NCI-H748 (cell line): ENCODE results near the gene CTCF.

Experiments
- DNase-seq: peaks from one replicate; lab custom pipeline; 2025; ENCODE audit not compliant: unreplicated experiment; lab: John Stamatoyannopoulos, UW

The CTCF gene

GRCh38 chr16:67663877-67664222, 101.5 kb downstream of the CTCF start:
- DNase-seq = no peak

GRCh38 chr16:67664258-67664657, 101.9 kb downstream of the CTCF start:
- no peak for DNase-seq

- no peak for DNase-seq
Observed at GRCh38 chr16:67664871-67665270, 102.5 kb downstream of the CTCF start.

GRCh38 chr16:67665598-67665997, 103.3 kb downstream of the CTCF start:
- DNase-seq = no peak

- peak; percentile 42 for DNase-seq
Observed at GRCh38 chr16:67666032-67666551, 103.8 kb downstream of the CTCF start.

- peak; percentile 85 for DNase-seq
Observed at GRCh38 chr16:67666559-67667452, 104.5 kb downstream of the CTCF start, which contains the start of the genes C16orf86 and ENKD1. Gene C16orf86 (plus strand): TSS chr16:67666814. CDS start chr16:67666971, 157 bp downstream. Gene ENKD1 (minus strand): TSS chr16:67666750. CDS start chr16:67666442, 308 bp downstream.

- DNase-seq = no peak
Observed at GRCh38 chr16:67667453-67667816, 105.1 kb downstream of the CTCF start.

- DNase-seq = peak; percentile 84
Observed at GRCh38 chr16:67667817-67668494, 105.6 kb downstream of the CTCF start.

GRCh38 chr16:67668495-67669157, 106.3 kb downstream of the CTCF start:
- DNase-seq = no peak

GRCh38 chr16:67669499-67670101, 107.3 kb downstream of the CTCF start:
- no peak for DNase-seq

GRCh38 chr16:67672306-67672705, 110.0 kb downstream of the CTCF start:
- DNase-seq = no peak

GRCh38 chr16:67672739-67673662, 110.7 kb downstream of the CTCF start:
- DNase-seq = peak; percentile 40

- peak; percentile 20 for DNase-seq
Observed at GRCh38 chr16:67673712-67674580, 111.6 kb downstream of the CTCF start.

GRCh38 chr16:67674851-67675578, 112.7 kb downstream of the CTCF start:
- no peak for DNase-seq

- DNase-seq = no peak
Observed at GRCh38 chr16:67675579-67675935, 113.2 kb downstream of the CTCF start.

- no peak for DNase-seq
Observed at GRCh38 chr16:67675999-67676398, 113.7 kb downstream of the CTCF start.

- no peak for DNase-seq
Observed at GRCh38 chr16:67676516-67676915, 114.2 kb downstream of the CTCF start.

- no peak for DNase-seq
Observed at GRCh38 chr16:67676939-67677338, 114.6 kb downstream of the CTCF start.
